ENCODE data around the gene ARL9. TPM values are rescaled to one million over a fixed set of nuclear protein-coding genes. Genes with fewer than 3 reads are reported as not detected.
A peak's percentile ranks its signal among the peaks of the same experiment; 100 is the strongest.

Gene ARL9
- total RNA-seq, 1 donor from 2014 or later, result 0.29 TPM

DNA sequence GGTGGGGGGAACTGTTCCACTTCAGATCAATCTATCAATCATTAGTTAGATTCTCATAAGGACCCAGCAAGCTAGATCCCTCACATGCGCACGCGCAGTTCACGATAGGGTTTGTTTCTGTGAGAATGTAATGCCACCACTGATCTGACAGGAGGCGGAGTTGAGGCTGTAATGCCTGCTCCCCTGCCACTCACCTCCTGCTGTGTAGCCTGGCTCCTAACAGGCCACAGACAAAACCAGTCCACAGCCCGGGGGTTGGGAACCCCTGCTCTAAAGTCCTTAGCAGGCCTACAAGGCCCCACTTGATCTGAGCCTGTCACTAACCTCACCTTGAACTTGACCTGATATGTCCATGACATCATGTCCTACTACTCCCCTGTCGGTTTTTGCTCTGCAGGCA is 30.3 kb downstream of the ARL9 start:
- H3K4me3 ChIP-seq (ENCODE audit: low read depth, low read length), result no peak overlapping the region
- no peak for TF ChIP-seq CTCF (IDR thresholded peaks at IDR 0.05; ENCODE audit: insufficient read depth, low read length, poor library complexity, severe bottlenecking)
- DNase-seq (ENCODE audit: low read depth), result no peak

DNA sequence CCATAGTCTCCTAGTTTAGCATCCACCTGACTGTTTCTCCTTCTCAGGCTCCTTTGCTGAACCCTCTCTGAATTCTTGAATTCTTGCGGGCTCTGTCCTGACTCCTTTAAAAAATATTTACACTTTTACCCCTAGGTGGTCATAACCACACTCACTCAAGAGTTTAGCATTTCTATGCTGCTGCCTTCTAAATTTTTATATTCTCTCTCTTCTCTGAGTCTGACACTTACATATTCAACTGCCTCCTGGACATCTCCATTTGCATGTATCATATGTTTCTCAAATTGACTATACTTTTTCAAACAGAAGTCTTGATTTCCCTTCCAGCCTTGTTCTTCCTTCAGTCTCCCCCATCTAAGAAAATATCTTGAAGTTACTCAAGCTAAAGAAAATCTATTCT is 31.6 kb downstream of the ARL9 start:
- no peaks in the 10 kb centered on the region for H3K36me3 ChIP-seq (ENCODE audit: control insufficient read depth, insufficient read depth, low read length)
- no peak for TF ChIP-seq CTCF (IDR thresholded peaks at IDR 0.05; ENCODE audit: insufficient read depth, low read length, poor library complexity, severe bottlenecking)
- H3K4me3 ChIP-seq (ENCODE audit: low read depth, low read length), result no peak overlapping the region

More for the DNA sequence above, 30.3 kb downstream of the ARL9 start:
- Histone ChIP-seq H3K27me3 (ENCODE audit: control insufficient read depth, insufficient read depth, low read length) (peaks cover 3% of the 10 kb centered on the region), H3K36me3 (ENCODE audit: control insufficient read depth, insufficient read depth, low read length) (no peaks in the 10 kb centered on the region)

DNA sequence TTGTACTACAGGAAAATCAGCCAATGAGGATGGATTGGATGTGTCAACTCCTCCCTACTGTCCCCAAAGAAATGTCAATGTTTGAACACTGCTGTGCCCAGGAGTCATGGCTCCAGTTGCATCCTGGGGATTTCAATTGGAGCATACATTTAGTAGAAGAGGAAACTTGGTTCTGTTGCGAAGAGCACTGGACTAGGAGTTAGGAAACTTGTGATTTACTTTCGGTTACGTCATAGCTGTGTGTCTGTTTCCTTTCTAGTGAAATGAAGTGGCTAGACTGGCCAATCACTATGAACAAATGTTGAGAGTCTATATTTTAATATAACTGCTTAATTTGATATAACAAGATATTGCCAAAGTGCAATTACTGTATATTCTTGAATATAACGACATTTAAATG is 35.2 kb downstream of the ARL9 start:
- TF ChIP-seq CTCF (IDR thresholded peaks at IDR 0.05; ENCODE audit: insufficient read depth, low read length, poor library complexity, severe bottlenecking), result no peak
- Histone ChIP-seq H3K27me3 (ENCODE audit: control insufficient read depth, insufficient read depth, low read length) (no peaks in the 10 kb centered on the region), H3K36me3 (ENCODE audit: control insufficient read depth, insufficient read depth, low read length) (no peaks in the 10 kb centered on the region), H3K4me3 (ENCODE audit: low read depth, low read length) (no peak overlapping the region)
- DNase-seq (ENCODE audit: low read depth), result no peak

More for the DNA sequence above, 31.6 kb downstream of the ARL9 start:
- DNase-seq (ENCODE audit: low read depth), result no peak
- H3K27me3 ChIP-seq (ENCODE audit: control insufficient read depth, insufficient read depth, low read length), result no peaks in the 10 kb centered on the region

DNA sequence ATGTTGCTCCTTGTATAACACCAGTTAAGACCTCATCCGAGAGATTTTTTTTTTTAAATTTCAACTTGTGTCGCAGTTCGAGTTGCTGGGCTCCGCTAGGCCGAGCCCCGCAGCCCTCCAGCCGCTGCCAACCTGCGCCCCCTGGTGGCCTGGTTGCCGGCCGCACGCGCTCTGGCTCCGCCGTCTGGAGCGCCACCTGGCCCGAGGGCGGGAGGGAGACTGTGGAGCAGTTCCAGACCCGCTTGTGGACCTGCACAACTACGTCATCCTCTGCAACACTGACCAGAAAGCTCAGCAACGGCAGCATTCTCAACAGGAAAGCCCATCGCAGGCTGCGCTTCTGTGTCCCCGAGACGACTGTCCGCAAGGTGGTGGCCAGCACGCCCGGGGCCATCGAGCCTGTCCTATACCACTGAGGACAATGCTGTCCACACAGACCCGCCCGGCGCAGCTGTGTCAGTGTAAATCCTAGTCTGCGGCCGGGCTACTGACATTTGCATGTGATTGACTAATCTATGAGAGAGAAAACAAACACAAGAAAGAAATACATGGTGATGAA is 39.1 kb downstream of the ARL9 start:
- H3K4me3 ChIP-seq (ENCODE audit: low read depth, low read length), result peak overlapping the region; percentile 23
- DNase-seq (ENCODE audit: low read depth), result peak; percentile 52
- H3K36me3 ChIP-seq (ENCODE audit: control insufficient read depth, insufficient read depth, low read length), result no peaks in the 10 kb centered on the region
- TF ChIP-seq CTCF (IDR thresholded peaks at IDR 0.05; ENCODE audit: insufficient read depth, low read length, poor library complexity, severe bottlenecking), result peak; percentile 85
- H3K27me3 ChIP-seq (ENCODE audit: control insufficient read depth, insufficient read depth, low read length), result no peaks in the 10 kb centered on the region

DNA sequence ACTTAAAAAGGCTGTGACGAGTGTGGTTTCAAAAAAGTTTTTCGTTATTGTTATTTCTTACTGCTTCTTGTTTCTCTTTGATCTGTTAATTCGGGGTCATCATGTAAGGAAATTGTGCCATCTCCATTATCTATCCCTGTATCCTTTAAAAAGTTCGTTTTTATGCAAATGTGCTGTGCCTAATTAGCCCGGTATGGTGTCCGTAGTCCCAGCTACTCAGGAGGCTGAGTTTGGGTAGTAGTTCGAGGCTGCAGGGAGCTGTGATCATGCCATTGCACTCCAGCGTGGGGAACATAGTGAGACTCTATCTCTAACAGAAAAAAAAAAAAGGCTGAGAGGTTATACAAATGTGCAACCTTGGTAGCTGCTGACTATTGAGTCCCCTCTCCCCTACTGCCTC is 45.1 kb downstream of the ARL9 start:
- no peak for TF ChIP-seq CTCF (IDR thresholded peaks at IDR 0.05; ENCODE audit: insufficient read depth, low read length, poor library complexity, severe bottlenecking)
- Histone ChIP-seq H3K4me3 (ENCODE audit: low read depth, low read length) (no peak overlapping the region), H3K27me3 (ENCODE audit: control insufficient read depth, insufficient read depth, low read length) (no peaks in the 10 kb centered on the region), H3K36me3 (ENCODE audit: control insufficient read depth, insufficient read depth, low read length) (no peaks in the 10 kb centered on the region)
- no peak for DNase-seq (ENCODE audit: low read depth)

GRCh38 chr4:56551516-56551915 is 45.9 kb downstream of the ARL9 start:
- Histone ChIP-seq H3K4me3 (ENCODE audit: low read depth, low read length) (no peak overlapping the region), H3K27me3 (ENCODE audit: control insufficient read depth, insufficient read depth, low read length) (no peaks in the 10 kb centered on the region), H3K36me3 (ENCODE audit: control insufficient read depth, insufficient read depth, low read length) (no peaks in the 10 kb centered on the region)
- no peak for TF ChIP-seq CTCF (IDR thresholded peaks at IDR 0.05; ENCODE audit: insufficient read depth, low read length, poor library complexity, severe bottlenecking)
- no peak for DNase-seq (ENCODE audit: low read depth)
